Activated CD4-positive, alpha-beta T cell treated with anti-CD3 and anti-CD28 coated beads, Interleukin-2, amount 50 U/mL, for 24 hours (primary cell): ENCODE results near the gene ERAL1.
"Not testable (repeated sequence)": the region's sequence is repeated elsewhere in the genome, so short reads cannot be mapped to it uniquely, and the experiment has no call there.

Experiments used
- DNase-seq, 2 donors: peaks; one replicate each; pipeline ENCODE4 v3.0.0-alpha.2; 2020; ENCODE audit warnings: low read depth in 1 of 2, low spot score in 1 of 2

Gene ERAL1

GRCh38 chr17:28854457-28855335, at the start of gene ERAL1:
ERAL1 (plus strand) TSS chr17:28855016; CDS start chr17:28855035, 19 bp downstream.
- DNase-seq: peak; percentile 66 to 83

GRCh38 chr17:28807925-28808634, 46.7 kb upstream of the ERAL1 start:
- no peak for DNase-seq

GRCh38 chr17:28810437-28810836, 44.4 kb upstream of the ERAL1 start:
- DNase-seq: peak in 1 of 2 donors; percentile 17

- DNase-seq: no peak
Observed at GRCh38 chr17:28811651-28812090, 43.1 kb upstream of the ERAL1 start.

GRCh38 chr17:28812091-28812747, 42.6 kb upstream of the ERAL1 start:
- DNase-seq: peak; percentile 88 to 94

GRCh38 chr17:28812748-28813377, 42.0 kb upstream of the ERAL1 start:
- DNase-seq: no peak

- DNase-seq: no peak
Observed at GRCh38 chr17:28816540-28816939, 38.3 kb upstream of the ERAL1 start.

- no peak for DNase-seq
Observed at GRCh38 chr17:28818819-28819221, 36.0 kb upstream of the ERAL1 start.

GRCh38 chr17:28819582-28819981, 35.2 kb upstream of the ERAL1 start:
- DNase-seq: no peak

- no peak for DNase-seq
Observed at GRCh38 chr17:28827672-28828071, 27.1 kb upstream of the ERAL1 start.

- DNase-seq: no peak
Observed at GRCh38 chr17:28828294-28829040, 26.3 kb upstream of the ERAL1 start.

GRCh38 chr17:28834420-28834819, 20.4 kb upstream of the ERAL1 start:
- DNase-seq: no peak

- DNase-seq: not testable (repeated sequence)
Observed at GRCh38 chr17:28836541-28836940, 18.3 kb upstream of the ERAL1 start.

GRCh38 chr17:28839221-28839620, 15.6 kb upstream of the ERAL1 start:
- no peak for DNase-seq

- DNase-seq: no peak
Observed at GRCh38 chr17:28841901-28842281, 12.9 kb upstream of the ERAL1 start.

- DNase-seq: peak; percentile 72 to 76
Observed at GRCh38 chr17:28842282-28843012, 12.4 kb upstream of the ERAL1 start, which contains the start of gene FAM222B. FAM222B (minus strand) TSS chr17:28842790; CDS start chr17:28766667, 76,123 bp downstream.

GRCh38 chr17:28843816-28844148, 11.0 kb upstream of the ERAL1 start:
- DNase-seq: no peak

GRCh38 chr17:28846231-28846630, 8.6 kb upstream of the ERAL1 start:
- DNase-seq: no peak

GRCh38 chr17:28846699-28847098, 8.1 kb upstream of the ERAL1 start:
- not testable (repeated sequence) for DNase-seq

- DNase-seq: peak; percentile 13 to 46
Observed at GRCh38 chr17:28848667-28849066, 6.1 kb upstream of the ERAL1 start.
